Right renal cortex interstitium (tissue), 3 donors: ENCODE results near the gene SGK1. TPM values are rescaled to one million over a fixed set of nuclear protein-coding genes. Genes with fewer than 3 reads are reported as not detected.

Experiments
- DNase-seq, 3 donors: peaks; one replicate each; pipeline ENCODE4 v3.0.0-alpha.2; 2013; ENCODE audit warnings: low read depth in 3 of 3, low spot score in 2 of 3
- polyA plus RNA-seq, 3 donors: library from polyadenylated mRNA; unstranded; fragments of 120-200 nt; gene quantifications; one replicate each; pipeline ENCODE4 v1.2.1, GENCODE V29; 2013; ENCODE audit not compliant: insufficient read length in 3 of 3

SGK1 gene
- 100 to 1,000 TPM in 2 of 3 donors, 10 to 100 TPM in 1; 94.1 to 112 (median 106) TPM for polyA plus RNA-seq

DNA sequence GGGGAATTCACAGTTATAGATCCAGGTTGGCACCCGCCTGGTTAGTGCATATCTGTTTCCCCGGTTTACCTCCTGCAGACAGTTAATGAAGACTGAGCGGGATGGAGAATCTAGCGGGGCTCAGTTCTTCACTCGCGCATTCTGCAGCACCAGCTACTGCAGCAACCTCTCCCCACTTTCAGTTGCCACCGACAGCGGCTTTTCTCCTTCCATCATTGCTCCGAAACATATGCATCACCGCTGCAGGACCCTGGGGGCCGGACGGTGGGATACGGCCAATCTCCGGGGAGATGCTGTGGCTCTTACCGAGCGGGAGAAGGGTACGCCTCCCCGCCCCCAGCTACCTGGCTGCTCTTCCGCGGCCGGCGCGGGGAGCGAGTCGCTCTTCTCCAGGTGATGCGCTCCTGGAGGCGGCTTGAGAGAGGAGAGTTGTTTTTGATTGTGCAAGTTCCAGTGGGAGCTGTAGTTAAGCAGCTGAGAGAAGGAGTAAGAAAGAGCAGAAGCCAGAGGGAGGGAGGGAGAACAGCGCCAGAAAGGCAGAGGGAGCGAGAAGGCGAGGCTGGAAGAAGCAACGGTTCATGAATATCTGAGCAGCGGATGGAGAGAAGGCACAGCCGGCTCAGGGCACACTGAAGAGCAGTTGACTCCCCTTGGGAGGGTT is at the start of gene SGK1:
TSS of gene SGK1 (minus strand) at position 642 of the 661 bp plus-strand sequence. CDS start 652 bp downstream, outside the sequence.
- peak in 2 of 3 donors; percentile 14 to 19 for DNase-seq

DNA sequence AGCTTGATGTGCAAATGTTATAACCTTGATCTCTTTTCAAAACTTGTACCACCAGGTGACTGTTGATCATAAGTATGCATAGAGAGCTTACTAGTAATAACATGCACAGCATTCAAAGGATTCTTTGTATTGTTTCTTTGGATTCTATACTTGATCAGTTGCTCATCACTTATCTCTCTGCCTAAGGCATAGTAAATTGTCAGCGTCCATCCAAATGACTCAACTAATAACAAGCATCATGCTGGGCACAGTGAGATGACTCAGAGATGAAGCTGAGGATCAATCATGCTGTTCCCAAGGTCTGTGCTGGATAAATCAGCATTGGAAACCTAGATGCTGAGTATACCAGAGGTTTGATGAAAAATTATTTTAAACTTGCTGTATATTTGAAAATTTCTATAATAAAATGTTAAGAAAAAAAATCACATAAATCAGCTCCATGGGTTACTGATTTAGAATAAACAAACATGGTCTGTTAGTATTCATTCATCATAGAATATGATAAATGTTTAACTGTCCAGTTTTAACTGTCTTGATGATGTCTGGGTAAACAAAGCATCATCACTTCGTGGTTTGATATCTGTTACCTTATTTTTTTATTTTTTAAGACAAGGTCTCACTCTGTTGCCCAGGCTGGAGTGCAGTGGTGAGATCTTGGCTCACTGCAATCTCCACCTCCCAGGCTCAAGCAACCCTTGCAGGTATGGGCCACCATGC is 45.6 kb upstream of the SGK1 start:
- no peak for DNase-seq

DNA sequence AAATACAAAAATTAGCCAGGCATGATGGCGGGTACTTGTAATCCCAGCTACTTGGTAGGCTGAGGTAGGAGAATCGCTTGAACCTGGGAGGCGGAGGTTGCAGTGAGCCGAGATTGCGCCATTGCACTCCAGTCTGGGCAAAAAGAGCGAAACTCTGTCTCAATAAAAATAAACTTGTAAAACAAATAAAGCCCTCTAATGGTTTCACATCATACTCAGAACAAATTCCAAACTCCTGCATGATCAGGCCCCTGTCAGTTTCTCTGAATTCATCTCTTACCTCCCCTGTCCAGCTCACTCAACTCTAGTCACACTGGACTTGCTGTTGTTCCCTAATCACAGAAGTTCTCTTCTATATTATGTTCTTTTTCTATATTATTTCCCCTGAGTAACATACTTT is 43.1 kb upstream of the SGK1 start:
- no peak for DNase-seq

DNA sequence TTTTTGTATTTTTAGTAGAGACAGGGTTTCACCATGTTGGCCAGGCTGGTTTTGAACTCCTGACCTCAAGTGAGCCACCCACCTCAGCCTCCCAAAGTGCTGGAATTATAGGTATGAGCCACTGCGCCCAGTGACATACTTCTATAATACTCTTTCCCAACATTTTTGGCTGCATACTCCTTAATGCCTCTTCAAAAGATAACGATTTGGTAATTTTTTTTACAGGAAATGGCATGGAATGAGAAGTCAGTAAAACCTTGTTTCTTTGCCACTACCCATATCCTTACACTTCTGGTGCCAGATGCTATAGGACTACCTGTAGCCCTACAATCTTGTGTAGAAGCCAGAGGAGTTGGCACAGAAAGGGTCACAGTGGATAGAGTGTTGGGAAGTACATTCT is 41.4 kb upstream of the SGK1 start:
- DNase-seq = no peak

DNA sequence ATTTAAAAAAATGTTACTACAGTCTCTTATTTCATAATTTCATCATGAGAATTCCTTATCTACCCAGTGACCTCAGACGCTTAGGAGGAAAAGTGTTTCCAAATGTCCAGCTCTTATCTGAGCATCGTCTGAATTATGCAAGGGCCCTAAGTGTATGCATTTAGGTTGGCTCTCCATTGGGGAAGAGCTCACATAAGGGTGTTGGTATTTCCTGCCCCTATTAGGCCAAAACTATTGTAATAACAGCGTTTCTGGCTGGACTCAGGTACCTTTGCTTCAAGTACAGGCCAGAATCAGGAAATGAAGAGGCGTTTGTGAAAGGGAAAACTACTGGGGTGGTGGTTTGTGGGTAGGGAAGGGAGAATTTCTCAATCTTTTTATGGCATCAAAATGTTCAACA is 40.4 kb upstream of the SGK1 start:
- no peak for DNase-seq

DNA sequence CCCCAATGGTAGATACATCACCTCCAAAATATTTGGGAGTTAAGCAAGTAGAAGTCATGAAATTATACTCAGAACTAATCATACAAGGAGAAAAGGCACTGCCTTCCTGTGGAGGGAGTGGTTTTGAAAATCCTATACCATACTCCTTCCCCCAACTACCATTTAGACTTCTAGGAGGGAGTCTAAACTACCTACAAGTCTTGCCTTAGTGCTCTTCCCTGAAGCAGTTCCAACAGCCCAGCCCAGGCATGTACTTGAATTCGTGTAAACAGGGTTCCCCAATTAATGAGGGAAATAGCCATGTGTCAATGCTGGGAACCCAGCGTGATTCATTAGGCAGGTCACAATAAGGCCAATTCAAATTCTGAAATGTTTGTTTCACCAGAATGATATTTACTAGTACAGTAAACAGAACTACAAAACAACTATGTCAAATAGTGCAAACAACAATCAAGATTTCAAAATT is 39.1 kb upstream of the SGK1 start:
- no peak for DNase-seq

DNA sequence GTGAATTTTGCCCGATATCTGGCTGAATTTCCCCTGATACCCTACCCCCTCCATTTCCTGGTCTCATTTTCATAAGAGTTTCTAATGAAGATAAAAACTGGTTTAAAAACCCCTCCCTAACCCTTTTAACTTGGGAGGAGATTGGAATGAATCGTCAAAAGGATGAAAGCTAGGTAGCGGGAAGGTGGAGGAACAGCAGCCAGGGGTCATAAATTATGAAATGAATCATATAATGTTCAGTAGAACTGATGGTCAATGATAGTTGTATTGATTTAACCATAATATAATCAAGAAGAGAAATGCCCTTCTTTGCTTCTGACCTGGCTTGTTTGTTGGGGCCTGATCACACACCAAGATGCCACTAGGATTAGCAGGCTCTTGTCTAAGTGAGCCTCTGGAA is 38.5 kb upstream of the SGK1 start:
- no peak for DNase-seq

DNA sequence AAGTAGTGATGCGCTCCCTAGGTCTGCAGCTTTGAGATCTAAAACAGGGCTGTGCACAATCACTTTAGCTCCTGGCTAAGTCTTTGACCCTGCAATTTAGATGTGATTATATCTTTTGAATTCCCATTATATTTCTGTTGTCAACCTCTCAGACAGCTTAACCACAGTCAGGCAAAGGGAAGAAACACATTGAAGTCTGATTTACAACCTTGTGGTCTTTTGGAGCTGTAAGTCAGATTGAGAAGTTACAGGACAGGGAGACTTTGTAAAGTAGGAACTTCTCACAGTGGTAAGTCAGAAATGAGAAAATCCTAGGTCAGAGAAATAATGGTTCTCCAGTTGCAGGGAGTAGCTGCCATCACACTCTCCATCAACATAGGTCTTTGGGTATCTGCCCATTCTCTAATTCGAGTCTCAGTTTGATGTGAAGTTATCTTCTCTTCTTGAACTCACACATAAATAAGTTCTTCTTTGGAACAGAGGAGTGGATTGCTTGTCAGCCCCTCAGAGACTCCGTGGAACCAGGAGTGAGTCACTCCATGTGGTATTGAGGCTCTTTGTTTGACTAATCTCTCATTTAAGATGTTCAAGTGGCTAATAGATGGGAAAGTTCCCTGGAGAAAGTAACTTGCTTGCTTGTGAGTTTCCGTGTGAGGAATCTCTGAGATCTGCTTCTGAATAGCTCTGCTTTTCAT is 35.0 kb upstream of the SGK1 start:
- DNase-seq = no peak

DNA sequence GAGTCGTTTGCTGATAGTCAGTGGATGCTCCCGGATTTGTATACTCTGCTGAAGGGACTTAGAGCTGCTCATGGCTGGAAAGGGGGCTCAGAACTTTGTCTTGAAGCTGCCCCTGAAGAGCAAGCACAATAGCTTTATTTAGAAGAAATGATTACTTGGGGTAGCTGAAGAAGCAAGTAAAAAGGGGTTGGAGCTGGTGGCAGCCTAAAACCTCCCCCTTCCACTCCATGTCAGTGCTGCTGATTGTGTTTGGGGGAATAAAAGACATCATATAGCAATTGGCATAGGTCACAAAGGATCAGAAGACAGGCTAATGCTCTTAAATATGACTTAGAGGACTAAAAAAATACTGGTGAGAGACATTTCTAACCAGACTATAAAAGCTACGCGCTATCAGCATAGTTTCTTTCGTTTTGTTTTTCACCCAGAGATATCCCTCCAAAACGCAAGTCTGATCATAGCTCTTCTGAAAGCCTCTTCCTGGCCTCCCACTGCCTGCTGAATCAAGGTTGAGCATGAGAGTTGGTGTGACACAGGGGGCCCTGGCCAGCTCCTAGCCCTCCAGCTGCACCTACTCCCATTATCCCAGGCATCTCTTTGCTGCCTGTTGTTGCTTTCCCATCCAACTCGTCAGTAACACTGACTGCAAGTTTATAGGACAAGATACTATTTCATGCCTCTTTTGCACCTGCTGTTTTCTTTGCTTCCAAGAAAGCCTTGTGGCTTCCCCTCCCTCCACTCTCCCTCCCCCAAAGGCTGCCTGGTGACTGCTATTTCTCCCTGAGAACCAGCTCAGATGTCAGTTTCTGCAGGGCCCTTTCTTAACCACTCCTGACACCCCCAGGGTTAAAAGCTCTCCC is 33.9 kb upstream of the SGK1 start:
- DNase-seq = peak in 1 of 3 donors; percentile 6

DNA sequence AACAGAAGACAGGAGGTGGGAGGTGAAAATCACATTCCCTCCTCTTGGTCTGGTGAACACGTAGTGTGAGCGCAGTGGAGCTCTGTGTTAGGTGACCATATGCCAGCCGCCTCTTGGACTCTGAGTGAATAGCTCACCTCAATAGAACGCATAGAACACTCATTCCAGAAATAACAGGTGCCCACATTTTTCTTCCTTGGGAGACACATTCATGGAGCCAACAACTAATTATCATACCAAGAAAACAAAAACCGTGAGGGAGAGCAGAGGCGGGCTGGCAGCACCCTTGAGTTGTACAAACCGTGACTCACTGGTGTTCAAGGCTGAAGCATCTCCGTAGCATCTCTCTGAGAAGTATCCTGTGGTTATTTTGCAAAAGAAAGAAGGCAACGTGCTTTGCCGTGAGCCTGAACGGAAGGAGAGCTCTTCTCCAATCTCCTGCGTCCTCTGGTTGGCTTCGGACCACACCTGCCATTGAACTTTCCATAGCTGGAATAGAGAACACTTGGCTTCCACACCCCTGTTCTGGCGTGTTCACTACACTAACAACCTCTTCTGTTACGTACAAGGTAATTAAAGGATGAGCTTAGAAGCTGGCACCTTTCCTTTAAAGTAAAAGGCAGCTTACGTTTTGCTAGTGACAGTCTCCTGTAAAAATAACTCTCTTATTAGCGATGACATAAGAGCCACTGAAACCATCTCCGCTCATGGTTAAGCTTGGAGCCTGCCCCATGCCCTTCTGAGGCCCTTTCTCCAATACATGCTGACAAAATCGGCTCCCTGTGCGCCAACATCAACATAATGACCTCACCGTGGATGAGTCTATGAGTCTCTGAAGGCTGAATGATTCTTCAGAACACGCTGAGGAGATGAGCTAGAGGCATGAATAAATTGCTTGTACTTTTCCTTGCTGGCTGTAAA is 30.2 kb upstream of the SGK1 start:
- DNase-seq = no peak

DNA sequence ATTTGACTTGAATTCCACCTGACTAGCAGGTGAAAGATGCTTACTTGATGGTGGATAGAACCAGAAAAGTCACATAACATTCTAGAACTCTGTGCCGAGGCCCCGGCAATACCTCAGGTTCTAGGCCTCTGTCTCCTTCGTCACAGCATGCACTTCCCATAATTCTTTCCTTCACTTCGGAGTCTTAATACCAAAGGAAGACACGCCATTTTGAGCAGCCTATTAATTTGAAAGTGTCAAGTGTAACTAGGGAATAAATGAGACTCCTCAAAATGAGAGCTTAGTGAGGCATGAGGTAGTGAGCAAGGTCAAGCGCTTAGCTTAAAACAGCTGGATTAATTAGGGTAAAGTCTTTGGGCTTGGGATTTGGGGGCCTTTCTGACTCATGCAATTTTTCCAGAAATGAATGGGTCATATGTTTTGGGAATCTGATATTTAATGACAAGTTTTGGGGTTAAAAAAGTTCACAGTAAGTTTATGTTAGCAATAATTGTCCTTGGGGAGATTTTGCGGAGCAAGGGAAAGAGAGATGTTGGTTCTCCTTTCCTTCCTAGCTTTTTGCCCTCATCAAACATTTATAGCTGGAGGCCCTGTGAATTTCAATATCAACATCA is 29.1 kb upstream of the SGK1 start:
- no peak for DNase-seq

DNA sequence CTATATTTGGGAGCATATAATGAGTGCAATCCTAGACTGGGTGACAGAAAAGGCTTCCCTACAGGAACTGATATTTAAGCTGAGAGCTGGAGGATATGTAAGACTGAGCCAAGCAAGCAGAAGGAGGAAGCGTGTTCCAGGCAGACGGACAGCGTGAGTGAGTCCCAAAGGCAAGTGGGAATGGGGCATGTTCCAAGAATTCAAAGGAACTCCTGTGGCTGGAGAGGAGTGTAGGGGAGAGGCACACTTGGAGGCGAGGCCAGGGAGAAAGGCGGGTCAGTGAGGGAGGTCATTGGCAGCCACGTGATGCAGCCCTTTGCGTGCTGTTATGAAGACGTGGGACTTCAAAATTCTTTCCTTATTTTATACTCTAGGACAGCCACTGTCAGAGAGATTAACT is 27.9 kb upstream of the SGK1 start:
- no peak for DNase-seq

DNA sequence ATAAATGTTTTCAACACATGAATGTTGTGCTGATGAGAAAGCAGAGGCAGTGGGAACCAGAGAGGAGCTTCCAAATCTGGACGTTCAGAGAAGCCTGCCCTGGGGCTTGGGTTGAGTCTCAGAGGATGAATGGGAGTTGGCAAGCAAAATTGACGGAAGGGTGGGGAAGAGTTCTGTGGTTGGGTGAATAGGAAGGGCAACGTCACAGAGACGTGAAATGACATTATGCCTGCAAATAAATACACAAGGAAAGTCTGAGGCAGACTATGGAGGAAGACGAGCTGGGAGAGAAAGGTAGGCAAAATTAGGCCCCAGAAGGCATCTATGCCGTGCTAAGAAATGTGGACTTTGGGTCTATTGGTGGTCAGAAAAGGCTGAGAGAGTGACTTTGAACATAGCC is 25.2 kb upstream of the SGK1 start:
- DNase-seq = no peak

DNA sequence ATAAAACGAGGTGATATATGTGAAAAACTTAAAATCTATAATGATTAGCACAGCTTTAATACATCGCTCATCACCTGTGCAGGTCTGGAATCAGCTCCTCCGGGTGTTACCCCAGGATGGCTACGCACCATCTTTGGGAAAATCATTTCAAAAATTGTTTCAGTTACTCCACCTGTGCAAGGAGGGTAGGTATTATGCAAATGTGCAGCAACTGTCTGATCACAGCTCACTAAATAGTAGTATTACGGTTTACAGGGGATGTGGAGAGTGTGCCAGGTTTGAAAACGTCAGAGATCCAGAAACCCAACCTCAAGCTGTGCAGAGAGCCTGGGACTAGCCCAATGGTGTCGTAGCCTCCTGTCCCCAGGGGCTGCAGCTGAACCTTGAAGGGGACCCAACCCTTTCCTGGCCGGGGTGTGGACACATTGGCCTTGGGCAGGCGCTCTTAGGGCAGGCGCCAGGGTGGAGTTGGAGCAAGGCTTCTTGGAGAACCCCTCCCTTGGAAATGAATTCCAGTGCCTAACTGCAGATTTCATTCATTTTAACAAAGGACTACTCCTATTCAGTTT is 24.2 kb upstream of the SGK1 start:
- DNase-seq = no peak

DNA sequence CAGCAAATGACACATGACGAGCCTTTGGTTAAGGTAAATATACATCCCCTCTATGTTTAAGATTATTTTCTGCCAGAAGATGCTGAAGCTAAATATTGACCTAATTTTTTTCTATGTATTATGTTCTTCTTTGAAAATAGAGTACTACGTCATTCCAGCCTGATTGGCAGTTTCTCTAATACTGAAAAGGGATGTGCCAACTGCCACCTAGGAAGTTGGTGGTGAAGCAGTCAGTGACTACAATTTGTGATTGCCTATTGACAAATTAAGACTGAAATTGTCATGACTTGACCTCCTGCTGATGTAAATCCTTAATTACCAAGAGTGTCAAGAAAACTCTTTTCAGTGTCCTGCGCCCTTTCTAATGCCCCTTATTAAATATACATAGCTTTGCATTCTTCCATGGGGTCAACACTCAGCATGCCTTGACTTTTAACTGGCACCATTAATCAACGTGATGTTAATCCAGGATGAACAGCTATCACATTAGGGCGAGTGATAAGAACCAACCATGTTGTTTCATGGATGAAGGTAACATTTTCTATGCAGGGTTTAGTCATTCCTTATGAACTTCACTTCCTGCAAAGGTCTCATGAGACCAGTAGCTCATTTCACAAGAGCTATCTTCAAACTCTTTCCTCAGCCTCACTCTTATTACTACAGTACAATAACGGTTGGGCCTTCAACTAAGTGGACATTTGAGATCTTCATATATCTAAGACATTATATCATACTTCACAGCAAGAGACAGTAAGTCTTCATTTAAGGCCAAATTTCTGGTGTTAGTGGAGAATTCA is 22.5 kb upstream of the SGK1 start:
- DNase-seq = no peak

DNA sequence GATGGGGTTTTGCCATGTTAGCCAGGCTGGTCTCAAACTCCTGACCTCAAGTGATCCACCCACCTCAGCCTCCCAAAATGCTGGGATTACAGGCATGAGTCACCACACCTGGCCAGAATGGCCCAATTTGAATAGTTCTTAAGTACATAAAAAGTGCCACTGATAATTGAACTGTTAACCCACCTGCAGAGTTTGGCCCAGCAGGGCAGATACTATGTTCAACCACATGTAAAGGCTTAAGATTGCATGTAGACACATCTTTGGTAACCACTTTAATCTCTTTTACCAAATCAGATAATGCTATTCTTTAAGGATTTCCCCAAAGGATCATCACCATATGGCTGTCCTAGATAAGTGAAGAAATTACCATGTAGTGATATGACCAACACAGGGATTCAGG is 21.3 kb upstream of the SGK1 start:
- DNase-seq = no peak

DNA sequence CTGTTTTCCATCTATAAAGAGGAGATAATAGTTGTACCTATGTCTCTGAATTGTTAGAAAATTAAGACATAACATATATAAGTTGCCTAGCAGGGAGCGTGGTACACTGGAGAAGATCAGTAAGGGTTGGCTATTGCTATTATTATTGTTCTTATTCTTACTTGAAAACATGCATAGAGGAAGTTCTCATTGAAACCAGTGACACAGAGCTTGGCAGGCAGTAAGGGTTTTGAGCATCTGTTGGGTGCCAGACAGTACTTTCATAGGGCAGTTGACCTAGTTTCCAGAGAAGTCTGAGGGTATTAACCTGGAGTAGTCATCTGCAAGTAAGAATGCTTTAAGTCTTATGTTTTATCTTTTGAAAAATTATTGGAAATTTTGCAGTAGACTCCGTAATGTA is 13.3 kb upstream of the SGK1 start:
- DNase-seq = no peak

DNA sequence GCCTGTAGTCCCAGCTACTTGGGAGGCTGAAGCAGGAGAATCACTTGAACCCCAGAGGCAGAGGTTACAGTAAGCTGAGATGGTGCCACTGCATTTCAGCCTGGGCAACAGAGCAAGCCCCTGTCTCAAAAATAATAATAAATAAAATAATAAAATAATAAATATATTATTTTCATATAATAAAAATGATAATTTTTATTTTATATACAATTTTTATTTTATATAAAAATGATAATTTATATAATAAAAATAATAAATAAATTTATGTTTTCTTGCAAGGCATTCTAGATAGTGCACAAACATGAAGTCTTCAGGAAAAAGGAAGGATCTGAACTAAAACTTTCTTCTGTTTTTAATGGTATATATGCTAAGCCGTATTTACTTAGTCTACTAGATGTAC is 12.6 kb upstream of the SGK1 start:
- DNase-seq = no peak
